ENCODE results near the gene ABHD16A.

The ABHD16A gene

DNA sequence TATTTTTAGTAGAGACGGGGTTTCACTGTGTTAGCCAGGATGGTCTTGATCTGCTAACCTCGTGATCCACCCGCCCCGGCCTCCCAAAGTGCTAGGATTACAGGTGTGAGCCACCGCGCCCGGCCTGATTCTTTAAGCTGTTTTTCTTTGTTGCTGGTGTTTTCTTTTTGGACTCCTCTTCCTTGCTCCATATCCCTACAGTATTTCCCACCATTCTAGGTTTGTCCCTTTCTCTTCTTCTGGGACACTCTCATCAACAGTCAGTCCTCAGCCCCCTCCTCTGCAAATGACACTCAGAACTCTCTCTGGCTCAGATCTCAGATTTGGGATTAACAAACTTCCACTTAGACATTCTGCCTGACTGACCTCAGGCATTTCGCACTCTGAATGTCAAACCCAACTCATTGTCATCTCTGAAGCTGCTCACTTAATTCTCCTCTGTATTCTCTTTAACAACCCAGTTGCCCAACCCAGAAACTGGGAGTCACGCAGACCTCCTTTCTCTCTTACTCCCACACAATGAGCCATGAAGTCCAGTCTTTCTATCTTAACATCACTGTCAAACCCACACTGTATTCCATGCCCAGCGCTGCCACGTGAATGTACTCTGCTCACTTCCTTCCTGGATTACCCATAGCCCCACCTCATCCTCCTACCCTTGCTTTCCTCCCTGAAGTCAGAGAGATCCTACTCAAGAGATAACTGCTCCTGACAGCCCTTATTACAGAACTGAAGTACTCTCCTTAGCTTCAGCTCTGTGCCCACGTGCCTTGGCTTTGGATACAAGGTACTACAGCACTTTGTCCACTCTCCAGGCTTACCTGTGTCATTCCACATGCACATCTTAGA, 22.6 kb upstream of the ABHD16A start:
- Histone ChIP-seq H2AFZ (ENCODE audit: low read depth) (no peak overlapping the region), H4K20me1 (ENCODE audit: insufficient read depth) (no peaks in the 10 kb centered on the region), H3K4me3 (IDR thresholded peaks at IDR 0.05; ENCODE audit: insufficient read depth, low read depth, low read length) (no peak overlapping the region), H3K79me2 (ENCODE audit: insufficient read depth, low read depth) (no peaks in the 10 kb centered on the region), H3K4me1 (ENCODE audit: low read depth, poor library complexity, severe bottlenecking) (peaks cover 13% of the 10 kb centered on the region), H3K36me3 (ENCODE audit: insufficient read depth) (peaks cover 3% of the 10 kb centered on the region; the same call in 1 of the 2 replicates), H3K27ac (no peak overlapping the region), H3K27me3 (ENCODE audit: insufficient read depth, low read depth) (no peaks in the 10 kb centered on the region; the same call in 1 of the 2 replicates), H3K9ac (no peak overlapping the region), H3K4me2 (no peak overlapping the region)
- no peak for TF ChIP-seq CTCF (conservative IDR thresholded peaks at IDR 0.05; ENCODE audit: low read depth, low read length)

DNA sequence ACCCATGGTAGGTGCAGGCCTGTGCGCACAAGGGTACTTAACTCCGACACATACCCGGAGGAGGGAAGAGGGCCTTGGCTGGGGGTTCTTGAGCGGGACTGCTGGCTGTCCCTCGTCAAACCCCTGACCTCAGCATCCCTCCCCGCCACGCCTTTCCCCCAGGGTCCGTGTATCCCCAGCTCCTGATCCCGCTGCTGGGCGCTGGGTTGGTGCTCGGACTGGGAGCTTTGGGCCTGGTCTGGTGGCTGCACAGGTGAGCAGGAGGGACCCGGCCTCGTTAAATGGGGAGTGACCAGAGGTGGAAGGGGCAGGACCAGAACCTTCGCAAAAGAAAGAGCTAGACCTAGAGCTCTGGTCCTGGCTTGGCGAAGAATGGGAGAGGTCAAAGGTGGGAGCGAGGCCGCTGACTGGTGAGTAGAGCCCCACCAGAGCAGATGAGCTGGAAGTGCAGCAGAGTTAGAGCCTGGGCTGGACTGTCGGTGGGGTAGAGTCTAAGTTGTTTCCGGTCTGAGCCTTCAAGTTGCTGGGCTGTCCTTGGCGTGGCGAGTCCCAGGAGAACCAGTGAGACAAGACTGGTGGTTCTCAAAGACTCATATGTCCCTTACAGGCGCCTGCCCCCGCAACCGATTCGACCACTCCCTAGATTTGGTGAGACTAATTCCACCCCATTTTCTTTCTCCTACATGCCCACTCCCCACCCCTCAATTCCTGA, 21.0 kb upstream of the ABHD16A start:
- Histone ChIP-seq H3K4me3 (IDR thresholded peaks at IDR 0.05; ENCODE audit: insufficient read depth, low read depth, low read length) (no peak overlapping the region), H3K4me1 (ENCODE audit: low read depth, poor library complexity, severe bottlenecking) (peaks cover 13% of the 10 kb centered on the region), H3K9ac (no peak overlapping the region), H3K4me2 (no peak overlapping the region), H2AFZ (ENCODE audit: low read depth) (no peak overlapping the region), H4K20me1 (ENCODE audit: insufficient read depth) (no peaks in the 10 kb centered on the region), H3K36me3 (ENCODE audit: insufficient read depth) (no peaks in the 10 kb centered on the region), H3K79me2 (ENCODE audit: insufficient read depth, low read depth) (no peaks in the 10 kb centered on the region), H3K27ac (no peak overlapping the region), H3K27me3 (ENCODE audit: insufficient read depth, low read depth) (no peaks in the 10 kb centered on the region; the same call in 1 of the 2 replicates)
- no peak for TF ChIP-seq CTCF (conservative IDR thresholded peaks at IDR 0.05; ENCODE audit: low read depth, low read length)

DNA sequence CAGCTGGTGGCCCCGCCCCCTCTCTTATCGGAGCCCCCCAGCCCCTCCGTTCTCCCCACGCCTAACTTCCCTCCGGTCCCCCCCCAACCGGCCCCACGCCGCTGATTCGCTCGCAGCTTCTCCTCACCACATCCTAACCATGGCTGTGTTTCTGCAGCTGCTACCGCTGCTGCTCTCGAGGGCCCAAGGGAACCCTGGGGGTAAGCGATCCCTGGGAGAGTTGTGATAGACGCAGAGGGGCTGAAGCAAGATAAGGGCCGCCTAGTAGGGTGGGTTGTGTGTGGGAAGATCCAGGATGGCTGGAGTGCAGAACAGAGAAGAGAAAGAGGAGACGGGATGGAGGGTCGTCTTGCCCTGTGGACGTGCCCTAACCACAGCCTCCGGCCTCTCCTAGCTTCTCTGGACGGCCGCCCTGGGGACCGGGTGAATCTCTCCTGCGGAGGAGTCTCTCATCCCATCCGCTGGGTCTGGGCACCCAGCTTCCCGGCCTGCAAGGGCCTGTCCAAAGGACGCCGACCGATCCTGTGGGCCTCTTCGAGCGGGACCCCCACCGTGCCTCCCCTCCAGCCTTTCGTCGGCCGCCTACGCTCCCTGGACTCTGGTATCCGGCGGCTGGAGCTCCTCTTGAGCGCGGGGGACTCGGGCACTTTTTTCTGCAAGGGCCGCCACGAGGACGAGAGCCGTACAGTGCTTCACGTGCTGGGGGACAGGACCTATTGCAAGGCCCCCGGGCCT, 20.3 kb upstream of the ABHD16A start, which contains the start of gene MPIG6B:
MPIG6B (plus strand) TSS at position 129 of the 735 bp plus-strand sequence; CDS start at position 140, 11 bp downstream.
- no peak within 1 kb of the TSS for H3K4me2 ChIP-seq
- no peak within 1 kb of the TSS for H3K9ac ChIP-seq

More for the DNA sequence above, 20.3 kb upstream of the ABHD16A start, which contains the start of gene MPIG6B:
- H3K4me3 ChIP-seq (IDR thresholded peaks at IDR 0.05; ENCODE audit: insufficient read depth, low read depth, low read length), result no peak within 1 kb of the TSS
- no peak within 1 kb of the TSS for H2AFZ ChIP-seq (ENCODE audit: low read depth)
- H3K27me3 ChIP-seq (ENCODE audit: insufficient read depth, low read depth), result no peaks in the 10 kb centered on the region; the same call in 1 of the 2 replicates
- H4K20me1 ChIP-seq (ENCODE audit: insufficient read depth), result no peaks in the 10 kb centered on the region
- TF ChIP-seq CTCF (conservative IDR thresholded peaks at IDR 0.05; ENCODE audit: low read depth, low read length), result no peak
- no peak within 1 kb of the TSS for H3K27ac ChIP-seq
- H3K36me3 ChIP-seq (ENCODE audit: insufficient read depth), result no peaks in the 10 kb centered on the region
- H3K79me2 ChIP-seq (ENCODE audit: insufficient read depth, low read depth), result no peaks in the 10 kb centered on the region
- H3K4me1 ChIP-seq (ENCODE audit: low read depth, poor library complexity, severe bottlenecking), result peaks cover 6% of the 10 kb centered on the region

Measured in KMS-11 (cell line).